Vagina (tissue), 2 donors: ENCODE data around the gene AANAT. TPM values are rescaled to one million over a fixed set of nuclear protein-coding genes. Genes with fewer than 3 reads are reported as not detected.

Experiments used
- DNase-seq, 2 donors: peaks; one replicate each; pipeline ENCODE4 v3.0.0-alpha.2; 2017; ENCODE audit errors: extremely low spot score in 2 of 2
- H3K27ac ChIP-seq: fragments of 200-600 bp; sonication (generic); one replicate; pipeline ENCODE4 v1.5.1; 2019
- H3K27me3 ChIP-seq: fragments of 200-600 bp; sonication (generic); one replicate; pipeline ENCODE4 v1.5.1; 2019
- H3K36me3 ChIP-seq, 2 donors: fragments of 200-600 bp; sonication (generic); one replicate each; pipeline ENCODE4 v1.5.1; 2017 to 2019
- H3K4me1 ChIP-seq: fragments of 200-600 bp; sonication (generic); one replicate; pipeline ENCODE4 v1.5.1; 2019
- H3K4me3 ChIP-seq, 2 donors: fragments of 200-600 bp; sonication (generic); 1 replicate in 1 of 2; 2 replicates in 1 of 2; pipeline ENCODE4 v1.5.1; 2016 to 2019
- H3K9me3 ChIP-seq: fragments of 200-600 bp; sonication (generic); one replicate; pipeline ENCODE4 v1.5.1; 2019
- POLR2A ChIP-seq, 2 donors: fragments of 450-650 bp; IDR thresholded peaks; one replicate each; pipeline ENCODE4 v1.6.1; 2017; ENCODE audit warnings: antibody characterized with exemption in 2 of 2, mild to moderate bottlenecking in 2 of 2, moderate library complexity in 2 of 2
- POLR2AphosphoS5 ChIP-seq, 2 donors: sonication (generic); formaldehyde crosslinking; IDR thresholded peaks; one replicate each; pipeline ENCODE4 v1.9.0; 2017; ENCODE audit warnings: antibody characterized with exemption in 2 of 2, mild to moderate bottlenecking in 2 of 2, low read depth in 1 of 2; ENCODE audit not compliant: insufficient read depth in 1 of 2
- intact Hi-C: fragments of 100-400 bp; cut with DNase I; formaldehyde crosslinking; loops from one replicate; pipeline ENCODE4 v1.15.1; 2023
- total RNA-seq: library from RNA; depleted of rRNA; stranded (reverse); fragments of >200 nt; gene quantifications from one replicate; pipeline ENCODE4 v1.2.3, GENCODE V29; 2016
- TF ChIP-seq, protein P1 (sequence below), 3 experiments: fragments of 450-650 bp in 2 of 3; fragments of 200-600 bp in 1 of 3; sonication (generic) in 1 of 3; IDR thresholded peaks; one replicate each; pipeline ENCODE4 v1.5.1; 2017 to 2019; ENCODE audit warnings: antibody characterized with exemption in 3 of 3, mild to moderate bottlenecking in 2 of 3, moderate library complexity in 2 of 3

Gene AANAT
- total RNA-seq, 1 donor from 2014 or later, result not detected

DNA sequence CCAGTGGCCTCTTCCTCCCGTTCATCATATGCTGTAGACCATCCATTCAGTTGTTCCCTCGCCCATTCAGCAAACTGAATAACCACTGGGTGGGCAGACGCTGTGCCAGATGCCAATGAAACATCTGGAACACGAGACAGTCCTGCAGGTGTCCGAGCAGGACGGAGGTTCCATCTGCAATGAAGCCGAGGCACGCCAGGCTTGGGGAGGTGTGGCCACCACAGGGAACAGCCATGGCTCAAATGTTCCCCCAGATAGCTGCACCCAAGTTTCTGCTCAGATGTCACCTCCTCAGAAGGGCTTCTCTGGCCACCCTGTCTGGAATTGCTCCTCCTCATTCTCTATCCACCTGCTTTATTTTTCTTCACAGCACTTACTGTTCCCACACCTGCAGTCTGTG, 45.0 kb upstream of the AANAT start:
- Histone ChIP-seq H3K36me3 (no peaks in the 10 kb centered on the region), H3K4me3 (no peak overlapping the region), H3K9me3 (no peaks in the 10 kb centered on the region), H3K27ac (no peak overlapping the region), H3K4me1 (peaks cover 20% of the 10 kb centered on the region), H3K27me3 (no peaks in the 10 kb centered on the region)
- TF ChIP-seq, protein P1, sequence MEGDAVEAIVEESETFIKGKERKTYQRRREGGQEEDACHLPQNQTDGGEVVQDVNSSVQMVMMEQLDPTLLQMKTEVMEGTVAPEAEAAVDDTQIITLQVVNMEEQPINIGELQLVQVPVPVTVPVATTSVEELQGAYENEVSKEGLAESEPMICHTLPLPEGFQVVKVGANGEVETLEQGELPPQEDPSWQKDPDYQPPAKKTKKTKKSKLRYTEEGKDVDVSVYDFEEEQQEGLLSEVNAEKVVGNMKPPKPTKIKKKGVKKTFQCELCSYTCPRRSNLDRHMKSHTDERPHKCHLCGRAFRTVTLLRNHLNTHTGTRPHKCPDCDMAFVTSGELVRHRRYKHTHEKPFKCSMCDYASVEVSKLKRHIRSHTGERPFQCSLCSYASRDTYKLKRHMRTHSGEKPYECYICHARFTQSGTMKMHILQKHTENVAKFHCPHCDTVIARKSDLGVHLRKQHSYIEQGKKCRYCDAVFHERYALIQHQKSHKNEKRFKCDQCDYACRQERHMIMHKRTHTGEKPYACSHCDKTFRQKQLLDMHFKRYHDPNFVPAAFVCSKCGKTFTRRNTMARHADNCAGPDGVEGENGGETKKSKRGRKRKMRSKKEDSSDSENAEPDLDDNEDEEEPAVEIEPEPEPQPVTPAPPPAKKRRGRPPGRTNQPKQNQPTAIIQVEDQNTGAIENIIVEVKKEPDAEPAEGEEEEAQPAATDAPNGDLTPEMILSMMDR (IDR thresholded peaks at IDR 0.05), result no peak
- TF ChIP-seq POLR2AphosphoS5 (IDR thresholded peaks at IDR 0.05; ENCODE audit: insufficient read depth in 1 of 2, low read depth in 1 of 2), result no peak
- no peak for TF ChIP-seq POLR2A (IDR thresholded peaks at IDR 0.05)
- DNase-seq, result no peak
- intact Hi-C loops, result no loop called here

DNA sequence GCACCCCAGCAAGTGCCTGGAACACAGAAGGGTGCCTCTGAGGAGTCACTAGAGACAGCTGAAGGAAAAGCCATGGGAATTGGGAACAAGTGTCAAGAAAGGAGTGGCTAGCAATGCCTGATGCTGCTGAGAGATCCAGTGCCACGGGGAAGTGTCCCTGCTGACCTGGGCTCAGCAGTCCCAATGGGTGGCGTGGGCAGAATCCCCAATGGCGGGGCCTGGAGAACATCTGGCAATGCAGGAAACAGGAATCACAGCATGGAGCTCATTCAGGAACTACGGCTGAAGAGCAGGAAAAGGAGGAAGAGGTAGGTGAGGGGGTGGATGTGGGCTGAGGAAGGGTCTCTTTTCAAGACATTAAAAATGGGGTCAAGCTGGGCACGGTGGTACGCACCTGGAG, 44.5 kb upstream of the AANAT start:
- H3K27me3 ChIP-seq, result no peaks in the 10 kb centered on the region
- no peaks in the 10 kb centered on the region for H3K36me3 ChIP-seq
- H3K27ac ChIP-seq, result no peak overlapping the region
- TF ChIP-seq POLR2AphosphoS5 (IDR thresholded peaks at IDR 0.05; ENCODE audit: insufficient read depth in 1 of 2, low read depth in 1 of 2), result no peak
- no peak for TF ChIP-seq POLR2A (IDR thresholded peaks at IDR 0.05)
- TF ChIP-seq, protein P1 (IDR thresholded peaks at IDR 0.05), result no peak
- intact Hi-C loops, result no loop called here
- no peak for DNase-seq
- no peak overlapping the region for H3K4me3 ChIP-seq
- H3K9me3 ChIP-seq, result no peaks in the 10 kb centered on the region
- H3K4me1 ChIP-seq, result peaks cover 24% of the 10 kb centered on the region

DNA sequence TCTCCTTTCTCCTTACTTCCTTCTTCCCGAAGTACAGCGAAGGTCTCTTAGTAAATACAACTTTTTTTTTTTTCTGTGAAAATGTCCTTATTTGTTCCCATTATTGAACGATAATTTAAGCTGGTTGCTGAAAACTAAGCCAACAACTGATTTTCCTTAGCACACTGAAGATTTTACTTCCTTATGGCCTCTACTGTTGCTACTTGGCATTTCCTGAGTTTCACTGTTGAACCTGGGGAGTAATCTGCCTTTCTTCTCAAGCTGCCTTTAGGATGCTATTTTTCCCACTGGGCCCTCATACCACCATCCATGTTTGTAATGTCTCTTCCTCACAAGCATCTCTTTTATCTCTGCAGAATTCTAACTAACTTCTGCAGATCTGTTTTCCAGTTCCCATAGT, 40.5 kb upstream of the AANAT start:
- Histone ChIP-seq H3K27ac (no peak overlapping the region), H3K4me3 (no peak overlapping the region), H3K27me3 (no peaks in the 10 kb centered on the region), H3K36me3 (no peaks in the 10 kb centered on the region), H3K4me1 (peaks cover 6% of the 10 kb centered on the region), H3K9me3 (no peaks in the 10 kb centered on the region)
- DNase-seq, result no peak
- intact Hi-C loops, result no loop called here
- TF ChIP-seq, protein P1 (IDR thresholded peaks at IDR 0.05), result no peak
- TF ChIP-seq POLR2A (IDR thresholded peaks at IDR 0.05) (no peak), POLR2AphosphoS5 (IDR thresholded peaks at IDR 0.05; ENCODE audit: insufficient read depth in 1 of 2, low read depth in 1 of 2) (no peak)

DNA sequence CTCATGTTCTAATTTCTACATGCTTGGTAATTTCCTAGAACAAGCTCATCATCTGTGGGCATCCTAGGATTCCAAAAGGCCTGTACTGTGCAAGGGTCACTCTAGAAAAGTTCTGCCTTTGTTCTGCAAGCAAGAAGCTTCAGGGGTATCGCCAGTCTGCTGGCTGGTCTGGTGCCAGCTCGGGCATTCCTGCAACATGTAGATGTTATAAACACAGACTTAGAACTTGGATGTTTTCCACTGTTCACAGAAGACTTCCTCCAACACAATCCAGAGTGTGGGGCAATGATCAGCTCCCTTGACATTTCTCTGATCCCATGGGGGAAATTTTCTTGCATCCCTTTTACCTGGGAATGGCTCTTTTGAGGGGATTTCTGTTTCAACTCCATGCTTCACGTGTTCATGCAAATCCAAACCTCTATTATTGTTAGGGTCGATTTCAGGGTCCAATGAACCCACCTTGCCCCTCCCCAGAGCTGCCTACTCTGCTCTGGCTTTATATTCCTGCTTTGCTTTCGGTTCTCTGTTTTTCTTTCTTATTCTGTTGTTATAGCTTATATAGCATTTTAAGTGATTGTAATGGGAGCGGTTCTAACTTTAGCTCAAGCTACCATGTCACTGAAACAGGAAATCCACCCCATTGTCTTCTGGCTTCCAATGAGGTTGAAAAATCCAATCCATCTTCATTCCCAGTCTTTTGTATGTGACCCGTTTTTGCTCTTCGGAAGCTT, 39.7 kb upstream of the AANAT start:
- Histone ChIP-seq H3K27me3 (no peaks in the 10 kb centered on the region), H3K27ac (no peak overlapping the region), H3K36me3 (no peaks in the 10 kb centered on the region), H3K4me3 (no peak overlapping the region), H3K4me1 (peaks cover 6% of the 10 kb centered on the region), H3K9me3 (no peaks in the 10 kb centered on the region)
- no peak for DNase-seq
- TF ChIP-seq POLR2A (IDR thresholded peaks at IDR 0.05) (no peak), POLR2AphosphoS5 (IDR thresholded peaks at IDR 0.05; ENCODE audit: insufficient read depth in 1 of 2, low read depth in 1 of 2) (no peak)
- TF ChIP-seq, protein P1 (IDR thresholded peaks at IDR 0.05), result no peak
- intact Hi-C loops, result no loop called here

DNA sequence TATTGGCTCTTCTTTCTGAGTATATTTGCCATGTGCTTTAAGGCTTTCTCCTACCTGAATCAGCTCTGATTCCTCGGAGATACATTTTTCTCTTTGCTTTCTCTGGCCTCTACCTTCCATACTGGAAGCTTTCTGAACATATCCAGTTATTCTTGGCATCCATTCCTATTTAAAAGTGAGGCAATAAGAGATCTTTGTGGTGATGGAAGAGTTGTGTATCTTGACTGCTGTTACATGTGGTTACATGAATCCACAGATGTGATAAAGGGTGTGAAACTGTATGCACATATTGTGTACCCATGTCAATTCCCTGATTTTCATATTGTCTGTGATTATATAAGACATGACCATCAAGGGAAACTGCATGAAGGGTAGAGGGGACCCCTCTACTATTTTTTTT, 38.9 kb upstream of the AANAT start:
- Histone ChIP-seq H3K36me3 (no peaks in the 10 kb centered on the region), H3K27ac (no peak overlapping the region), H3K4me3 (no peak overlapping the region), H3K9me3 (no peaks in the 10 kb centered on the region), H3K4me1 (peaks cover 6% of the 10 kb centered on the region), H3K27me3 (no peaks in the 10 kb centered on the region)
- TF ChIP-seq, protein P1 (IDR thresholded peaks at IDR 0.05), result no peak
- no peak for TF ChIP-seq POLR2AphosphoS5 (IDR thresholded peaks at IDR 0.05; ENCODE audit: insufficient read depth in 1 of 2, low read depth in 1 of 2)
- TF ChIP-seq POLR2A (IDR thresholded peaks at IDR 0.05), result no peak
- DNase-seq, result no peak
- intact Hi-C loops, result no loop called here
